ACHN (cell line): ENCODE results near the gene SETMAR.
"Not testable (repeated sequence)": the region's sequence is repeated elsewhere in the genome, so short reads cannot be mapped to it uniquely, and the experiment has no call there.

Source experiments
- DNase-seq: peaks from one replicate; pipeline ENCODE4 v3.0.0-alpha.2; 2015
- in situ Hi-C: cut with HindIII; loops from 2 replicates; pipeline ENCODE4 v1.10.0; 2017; ENCODE audit warnings: low sequenced_read_pairs, low pct_ligation_motif_present, low pct_unique_long_range_greater_than_20kb

Gene SETMAR

DNA sequence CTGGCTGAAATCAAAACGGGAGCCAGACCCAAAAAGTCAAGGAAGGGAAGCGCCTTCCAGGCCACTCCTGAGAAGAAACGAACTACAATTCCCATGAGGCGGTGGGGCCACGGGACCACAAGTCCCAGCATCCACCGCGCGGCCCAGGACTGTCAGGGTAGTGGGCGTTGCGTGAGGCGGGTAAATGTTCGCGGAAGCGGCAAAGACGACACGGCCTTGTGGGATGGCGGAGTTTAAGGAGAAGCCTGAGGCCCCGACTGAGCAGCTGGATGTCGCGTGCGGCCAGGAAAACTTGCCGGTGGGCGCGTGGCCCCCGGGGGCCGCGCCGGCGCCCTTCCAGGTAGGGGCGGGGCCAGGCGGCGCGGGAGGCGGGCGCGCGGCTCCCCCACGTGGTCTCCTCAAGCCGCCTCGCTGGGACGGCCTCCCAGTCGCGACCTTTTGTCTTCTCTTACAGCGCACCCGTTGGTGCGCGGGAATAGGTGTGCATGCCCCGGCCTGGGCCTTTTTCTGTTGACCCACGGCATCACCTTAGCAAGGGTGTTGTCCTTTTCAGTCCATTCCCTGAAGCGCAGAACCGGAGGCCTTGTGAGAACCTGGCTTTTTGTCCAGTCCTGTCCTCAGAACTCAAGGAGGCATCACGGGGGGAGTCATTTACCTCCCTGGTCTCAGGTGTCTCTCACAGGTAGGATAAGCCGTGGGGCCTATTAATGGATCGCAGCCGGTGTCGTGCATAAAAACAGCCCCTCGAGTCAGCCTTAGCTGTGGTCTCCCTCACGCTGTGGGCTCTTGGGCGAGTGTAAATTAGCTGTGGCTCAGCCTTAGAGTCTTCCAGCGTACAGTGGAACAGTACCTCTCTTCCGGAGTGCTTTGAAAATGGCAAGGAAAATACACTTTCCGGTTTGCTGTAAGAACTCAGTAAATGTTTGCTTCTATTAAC, at the start of gene SETMAR:
SETMAR (plus strand) TSS at position 183 of the 937 bp plus-strand sequence; CDS start at position 185, 2 bp downstream.
- in situ Hi-C loops = no loop called here
- DNase-seq = peak; percentile 84

- DNase-seq = no peak
- in situ Hi-C loops = no loop called here
Observed at GRCh38 chr3:4261406-4261805, 41.8 kb upstream of the SETMAR start.

DNA sequence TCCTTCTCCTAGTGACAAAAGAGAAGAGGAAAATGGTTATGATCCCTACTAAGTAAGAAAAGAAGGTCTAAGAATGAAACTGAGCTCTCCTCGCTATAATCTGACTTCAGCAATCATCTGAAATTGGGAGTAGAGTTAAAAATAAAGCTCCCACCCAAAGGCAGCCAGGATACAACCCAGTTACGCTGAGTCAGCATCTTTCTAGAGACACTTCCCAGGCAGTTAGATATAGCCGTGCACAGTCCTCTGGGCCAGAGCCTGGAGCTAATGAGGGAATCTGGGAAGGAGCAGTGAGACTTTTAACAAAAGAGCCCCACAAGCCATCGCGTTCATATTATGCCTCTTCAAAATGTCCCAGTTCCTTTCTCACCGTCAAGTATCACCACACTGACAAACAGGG, 39.1 kb upstream of the SETMAR start:
- in situ Hi-C loops = no loop called here
- no peak for DNase-seq

GRCh38 chr3:4270720-4271119, 32.4 kb upstream of the SETMAR start:
- no peak for DNase-seq
- in situ Hi-C loops = no loop called here

GRCh38 chr3:4271834-4272233, 31.3 kb upstream of the SETMAR start:
- in situ Hi-C loops = no loop called here

DNA sequence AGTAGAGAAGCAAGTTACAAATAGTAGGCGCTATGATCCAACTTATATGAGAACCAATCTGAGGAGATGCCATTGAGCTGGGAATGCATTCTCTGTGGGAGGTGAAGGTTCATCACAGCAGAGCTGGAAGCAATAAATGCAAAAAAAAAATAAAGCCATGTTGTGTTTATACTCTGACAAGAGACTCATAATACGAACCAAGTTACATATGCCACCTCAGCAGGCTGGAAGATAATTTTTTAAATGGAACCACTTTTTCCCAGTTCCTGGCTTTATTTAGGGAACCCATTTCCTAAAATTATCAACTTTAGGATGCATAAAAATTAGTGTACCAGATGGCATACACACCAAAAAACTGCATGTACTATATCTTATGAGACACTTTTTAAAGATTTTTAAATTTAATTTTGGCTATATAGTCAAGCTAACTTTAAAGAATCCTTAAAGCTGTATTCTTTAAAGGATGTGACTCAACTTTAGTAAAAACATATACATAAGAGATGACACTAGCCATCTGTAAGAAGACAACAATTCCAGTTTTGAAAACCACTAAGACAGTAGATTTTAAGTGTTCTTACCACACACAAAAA, 23.6 kb upstream of the SETMAR start:
- no peak for DNase-seq
- in situ Hi-C loops = no loop called here

More at GRCh38 chr3:4271834-4272233, 31.3 kb upstream of the SETMAR start:
- DNase-seq = peak; percentile 26

DNA sequence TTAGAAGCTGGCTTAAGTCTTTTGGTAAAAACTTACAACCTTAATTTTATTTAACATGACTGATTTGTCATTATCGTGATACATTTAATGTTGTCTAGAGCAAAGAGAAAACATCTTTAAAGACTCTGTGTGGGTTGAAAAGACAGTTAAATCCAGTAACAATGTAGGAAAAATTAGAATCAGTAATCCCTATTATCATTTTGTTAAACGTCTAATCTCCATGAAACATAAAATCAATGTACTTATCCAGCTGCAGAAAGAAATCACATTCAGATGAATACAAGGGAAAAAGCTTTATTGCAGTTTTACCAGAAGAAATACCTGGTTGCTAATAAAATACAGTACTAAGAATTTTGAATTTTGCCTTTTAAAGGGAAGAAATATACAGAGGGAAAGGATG, 21.2 kb upstream of the SETMAR start:
- DNase-seq = no peak
- in situ Hi-C loops = no loop called here

- DNase-seq = no peak
- in situ Hi-C loops = no loop called here
Observed at GRCh38 chr3:4284865-4285264, 18.3 kb upstream of the SETMAR start.

- in situ Hi-C loops = no loop called here
- no peak for DNase-seq
Observed at GRCh38 chr3:4289044-4289443, 14.1 kb upstream of the SETMAR start.

- DNase-seq = peak; percentile 30
- in situ Hi-C loops = no loop called here
Observed at GRCh38 chr3:4290272-4290893, 12.8 kb upstream of the SETMAR start.

- in situ Hi-C loops = no loop called here
- DNase-seq = no peak
Observed at GRCh38 chr3:4292301-4292700, 10.9 kb upstream of the SETMAR start.

DNA sequence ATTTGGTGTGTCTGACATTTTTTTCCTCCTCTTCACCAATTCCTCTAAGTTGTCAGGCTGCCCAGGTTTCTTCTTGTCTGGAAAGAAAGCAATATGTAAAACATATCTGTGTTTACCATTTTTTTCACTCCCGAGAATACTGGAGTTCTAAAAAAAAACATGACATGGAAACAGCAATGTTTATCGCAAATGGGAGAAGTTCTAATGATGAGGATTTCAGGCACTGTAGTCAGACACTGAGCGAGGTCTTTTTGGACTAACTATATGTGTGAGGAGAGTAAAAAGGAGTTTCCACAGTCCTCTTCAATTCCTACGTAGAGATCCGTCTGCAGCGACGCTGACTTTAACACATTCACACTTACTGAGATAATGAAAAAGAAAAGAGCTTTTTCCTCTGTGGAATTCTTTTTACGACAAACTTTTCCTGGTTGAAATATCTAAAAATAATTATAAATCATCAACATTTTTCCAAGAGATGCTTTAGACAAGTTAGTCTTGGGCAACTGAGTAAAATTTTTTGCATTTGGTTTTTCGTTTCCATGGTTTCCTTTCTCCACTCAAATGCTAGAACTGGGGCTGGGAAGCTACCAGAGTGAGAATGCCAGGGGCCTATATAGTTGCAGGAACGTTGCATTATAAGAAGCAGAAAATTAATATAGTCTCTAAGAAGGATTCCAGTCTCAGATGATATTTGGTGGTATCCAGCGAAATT, 8.4 kb upstream of the SETMAR start:
- no peak for DNase-seq
- in situ Hi-C loops = no loop called here

DNA sequence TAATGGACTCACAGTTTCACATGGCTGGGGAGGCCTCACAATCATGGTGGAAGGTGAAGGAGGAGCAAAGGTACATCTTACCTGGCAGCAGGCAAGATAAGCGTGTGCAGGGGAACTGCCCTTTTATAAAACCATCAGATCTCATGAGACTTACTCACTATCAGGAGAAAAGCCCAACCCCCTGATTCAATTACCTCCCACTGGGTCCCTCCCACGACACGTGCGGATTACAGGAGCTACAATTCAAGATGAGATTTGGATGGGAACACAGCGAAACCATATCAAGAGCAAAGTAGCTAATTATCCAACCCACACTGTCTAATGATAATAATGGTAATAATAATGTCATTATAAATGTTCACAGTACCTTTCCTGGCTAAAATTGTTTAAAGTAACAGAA, 6.7 kb upstream of the SETMAR start:
- DNase-seq, in situ Hi-C loops: not testable (repeated sequence)

DNA sequence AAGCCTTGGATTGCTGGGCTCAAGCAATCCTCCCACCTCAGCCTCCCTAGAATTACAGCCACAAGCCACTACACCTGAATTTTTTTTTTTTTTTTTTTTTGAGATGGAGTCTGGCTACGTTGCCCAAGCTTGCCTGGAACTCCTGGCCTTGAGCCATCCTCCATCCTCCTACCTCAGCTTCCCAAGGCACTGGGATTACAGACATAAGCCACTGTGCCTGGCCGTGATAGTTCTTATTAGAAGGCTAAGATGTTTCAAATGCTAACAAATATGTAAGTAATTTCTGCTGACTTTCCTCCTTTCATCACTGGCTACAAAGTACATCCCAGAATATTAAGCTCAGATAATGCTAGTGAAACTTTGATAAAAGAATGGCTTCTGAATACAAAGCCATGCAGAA, 5.7 kb upstream of the SETMAR start:
- no peak for DNase-seq
- in situ Hi-C loops = no loop called here

DNA sequence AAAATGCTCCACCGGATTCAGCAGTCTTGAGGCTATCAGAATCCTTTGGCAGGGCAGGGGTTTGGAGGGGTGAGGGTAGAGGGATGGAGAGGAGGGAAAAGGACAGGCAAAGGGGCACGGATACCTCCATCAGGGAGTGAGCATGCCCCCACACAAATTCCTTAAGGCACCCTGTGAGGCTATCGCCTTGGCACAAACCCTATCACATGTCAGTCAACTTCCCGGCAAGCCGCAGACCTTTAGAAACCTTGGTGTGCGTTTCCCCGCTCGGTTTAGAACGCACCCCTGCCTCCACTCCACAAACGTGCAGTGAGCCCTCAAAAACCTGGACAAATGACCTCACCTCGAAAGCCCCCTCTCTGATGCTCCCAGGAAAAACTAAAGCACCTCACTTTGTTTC, 422 bp upstream of the SETMAR start:
- no peak for DNase-seq

GRCh38 chr3:4305210-4305609, 2.0 kb downstream of the SETMAR start:
- in situ Hi-C loops, DNase-seq: not testable (repeated sequence)

More for the DNA sequence above, 422 bp upstream of the SETMAR start:
- in situ Hi-C loops = no loop called here

DNA sequence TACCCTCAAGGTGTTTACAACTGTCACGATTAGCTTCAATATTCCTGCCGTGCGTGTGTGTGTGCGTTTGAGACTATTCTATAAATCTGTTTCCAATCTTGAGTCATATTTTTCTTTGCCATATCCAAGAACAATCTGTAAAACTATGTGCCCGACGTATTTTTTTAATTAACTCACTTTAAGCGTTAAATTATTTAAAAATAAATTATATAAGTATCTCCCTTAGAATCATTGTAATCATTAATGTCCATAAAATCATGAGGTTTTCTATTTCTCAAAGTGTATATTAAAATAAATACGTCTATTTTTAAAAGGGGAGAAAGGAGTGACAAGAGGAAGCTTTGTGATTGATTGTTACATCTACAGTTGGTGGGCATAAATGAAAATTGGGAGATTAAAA, 2.9 kb downstream of the SETMAR start:
- no peak for DNase-seq
- in situ Hi-C loops = no loop called here

- no peak for DNase-seq
- in situ Hi-C loops = no loop called here
Observed at GRCh38 chr3:4306860-4307259, 3.7 kb downstream of the SETMAR start.
